GM12892 (cell line): ENCODE results near the gene PATJ.
"Not testable (repeated sequence)": the region's sequence is repeated elsewhere in the genome, so short reads cannot be mapped to it uniquely, and the experiment has no call there.

Source experiments
- POLR2A ChIP-seq: IDR thresholded peaks from 2 replicates; pipeline ENCODE4 v1.6.1; 2011; ENCODE audit warnings: low read depth, low read length, control low read depth
- POLR2AphosphoS5 ChIP-seq: IDR thresholded peaks from 2 replicates; pipeline ENCODE4 v1.6.1; 2011; ENCODE audit warnings: low read depth, low read length, control low read depth

GRCh38 chr1:61966450-61967225 is 224.4 kb downstream of the PATJ start:
- TF ChIP-seq POLR2AphosphoS5, POLR2A: not testable (repeated sequence)
